GM19193 (cell line): ENCODE measurements around the gene CD48.

Experiments
- POLR2A ChIP-seq: IDR thresholded peaks from 4 replicates; pipeline ENCODE4 v1.6.1; 2011; ENCODE audit not compliant: insufficient read depth, insufficient read length; ENCODE audit errors: extremely low read depth

CD48 gene

GRCh38 chr1:160746836-160747500, 35.3 kb upstream of the CD48 start:
- TF ChIP-seq POLR2A = no peak

GRCh38 chr1:160745551-160745950, 33.9 kb upstream of the CD48 start:
- no peak for TF ChIP-seq POLR2A

GRCh38 chr1:160744852-160745520, 33.4 kb upstream of the CD48 start:
- peak; percentile 27 for TF ChIP-seq POLR2A

- no peak for TF ChIP-seq POLR2A
Observed at GRCh38 chr1:160744199-160744851, 32.7 kb upstream of the CD48 start.

GRCh38 chr1:160743266-160743665, 31.6 kb upstream of the CD48 start:
- no peak for TF ChIP-seq POLR2A

- no peak for TF ChIP-seq POLR2A
Observed at GRCh38 chr1:160742428-160743127, 31.0 kb upstream of the CD48 start.

- peak; percentile 34 for TF ChIP-seq POLR2A
Observed at GRCh38 chr1:160741612-160742348, 30.2 kb upstream of the CD48 start.

GRCh38 chr1:160741092-160741501, 29.5 kb upstream of the CD48 start:
- TF ChIP-seq POLR2A = peak; percentile 20

- peak; percentile 40 for TF ChIP-seq POLR2A
Observed at GRCh38 chr1:160740133-160740688, 28.6 kb upstream of the CD48 start.

GRCh38 chr1:160739098-160739511, 27.5 kb upstream of the CD48 start, which contains the start of gene SLAMF7:
SLAMF7 (plus strand) TSS chr1:160739247; CDS start chr1:160739302, 55 bp downstream.
- peak; percentile 85 for TF ChIP-seq POLR2A

GRCh38 chr1:160738271-160738670, 26.6 kb upstream of the CD48 start:
- no peak for TF ChIP-seq POLR2A

- no peak for TF ChIP-seq POLR2A
Observed at GRCh38 chr1:160734301-160734700, 22.7 kb upstream of the CD48 start.

- TF ChIP-seq POLR2A = no peak
Observed at GRCh38 chr1:160733898-160734297, 22.3 kb upstream of the CD48 start.

- TF ChIP-seq POLR2A = no peak
Observed at GRCh38 chr1:160731990-160732389, 20.4 kb upstream of the CD48 start.

- TF ChIP-seq POLR2A = no peak
Observed at GRCh38 chr1:160727316-160727640, 15.7 kb upstream of the CD48 start.
